Mesendoderm (in vitro differentiated cells): ENCODE data around the gene MYO15A. TPM values are rescaled to one million over a fixed set of nuclear protein-coding genes. Genes with fewer than 3 reads are reported as not detected.

ENCODE experiments used
- DNase-seq: peaks from one replicate; pipeline ENCODE4 v3.0.0; 2013
- H2AK5ac ChIP-seq: 2 replicates; pipeline ENCODE4 v1.6.1; 2013; ENCODE audit warnings: low read length, inconsistent platforms
- H2BK120ac ChIP-seq: 2 replicates; pipeline ENCODE4 v1.6.1; 2013; ENCODE audit warnings: low read depth, mild to moderate bottlenecking, low read length, moderate library complexity, mixed read lengths
- H2BK15ac ChIP-seq: replicated peaks from 2 replicates; pipeline ENCODE4 v1.6.1; 2013; ENCODE audit warnings: low read depth, mild to moderate bottlenecking, moderate library complexity
- H2BK5ac ChIP-seq: 2 replicates; pipeline ENCODE4 v1.6.1; 2013; ENCODE audit warnings: low read length, inconsistent platforms
- H3K18ac ChIP-seq: 2 replicates; pipeline ENCODE4 v1.6.1; 2013; ENCODE audit warnings: mild to moderate bottlenecking, low read length, mixed read lengths
- H3K23ac ChIP-seq: one replicate; pipeline ENCODE4 v1.6.1; 2013; ENCODE audit warnings: low read length
- H3K27ac ChIP-seq: 2 replicates; pipeline ENCODE4 v1.5.1; 2013; ENCODE audit warnings: low read depth, mild to moderate bottlenecking, inconsistent platforms, low read length, moderate library complexity
- H3K27me3 ChIP-seq: 2 replicates; pipeline ENCODE4 v1.6.1; 2013; ENCODE audit warnings: low read length, control low read depth, mild to moderate bottlenecking, inconsistent platforms; ENCODE audit not compliant: insufficient read depth, poor library complexity
- H3K36me3 ChIP-seq: 2 replicates; pipeline ENCODE4 v1.6.1; 2013; ENCODE audit warnings: low read length, inconsistent platforms; ENCODE audit not compliant: control insufficient read depth, insufficient read depth
- H3K4ac ChIP-seq: one replicate; pipeline ENCODE4 v1.6.1; 2013; ENCODE audit warnings: low read depth, mild to moderate bottlenecking, low read length, moderate library complexity
- H3K4me1 ChIP-seq: 2 replicates; pipeline ENCODE4 v1.6.1; 2013; ENCODE audit warnings: low read depth, low read length, inconsistent platforms; ENCODE audit not compliant: control insufficient read depth
- H3K4me2 ChIP-seq: 2 replicates; pipeline ENCODE4 v1.6.1; 2013; ENCODE audit warnings: low read length
- H3K4me3 ChIP-seq: 2 replicates; pipeline ENCODE4 v1.5.1; 2013; ENCODE audit warnings: mild to moderate bottlenecking, low read length
- H3K56ac ChIP-seq: one replicate; pipeline ENCODE4 v1.6.1; 2013; ENCODE audit warnings: low read length
- H3K79me1 ChIP-seq: 2 replicates; pipeline ENCODE4 v1.6.1; 2013; ENCODE audit warnings: low read length, inconsistent platforms
- H3K79me2 ChIP-seq: 2 replicates; pipeline ENCODE4 v1.6.1; 2013; ENCODE audit warnings: mild to moderate bottlenecking, low read length; ENCODE audit not compliant: control insufficient read depth, insufficient read depth
- H3K9ac ChIP-seq: 2 replicates; pipeline ENCODE4 v1.6.1; 2013; ENCODE audit warnings: low read length, inconsistent platforms
- H4K5ac ChIP-seq: one replicate; pipeline ENCODE4 v1.6.1; 2013; ENCODE audit warnings: low read length
- H4K8ac ChIP-seq: one replicate; pipeline ENCODE4 v1.6.1; 2013; ENCODE audit warnings: low read depth, mild to moderate bottlenecking, control low read depth, low read length, moderate library complexity
- WGBS: extraction: QIAGEN DNeasy Blood & Tissue Kit; methylation state at CpG from one replicate; pipeline ENCODE4 v1.1.7; 2013; ENCODE audit warnings: low lambda C conversion rate, missing lambda C conversion rate; ENCODE audit not compliant: insufficient coverage; ENCODE audit errors: extremely low coverage; 5-methylcytosine and 5-hydroxymethylcytosine counted together
- polyA plus RNA-seq, 2 experiments: library from polyadenylated mRNA; stranded (reverse); fragments of 200-250 nt; gene quantifications; one replicate each; pipeline ENCODE4 v1.2.3, GENCODE V29; 2013

The MYO15A gene
- 0.18 TPM for polyA plus RNA-seq (2013, experiment 1 of 2)
- 0.24 TPM for polyA plus RNA-seq (2013, experiment 2 of 2)

GRCh38 chr17:18108401-18109312, at the start of gene MYO15A:
TSS of gene MYO15A (plus strand) at chr17:18108756. CDS start at chr17:18118801, 10,045 bp downstream.
- Histone ChIP-seq H3K23ac (no peak within 1 kb of the TSS), H2BK15ac (no peak within 1 kb of the TSS), H3K36me3 (peaks cover 4% of the 10 kb centered on the region), H2BK120ac (no peak within 1 kb of the TSS), H3K56ac (no peak within 1 kb of the TSS), H4K8ac (no peak within 1 kb of the TSS), H4K5ac (no peak within 1 kb of the TSS), H3K27me3 (no peaks in the 10 kb centered on the region), H3K79me2 (no peaks in the 10 kb centered on the region), H3K27ac (no peak within 1 kb of the TSS), H3K4ac (no peak within 1 kb of the TSS), H3K4me1 (no peaks in the 10 kb centered on the region), H3K4me2 (no peak within 1 kb of the TSS), H2BK5ac (no peak within 1 kb of the TSS), H3K4me3 (no peak within 1 kb of the TSS), H3K9ac (no peak within 1 kb of the TSS), H3K18ac (no peak within 1 kb of the TSS), H3K79me1 (no peaks in the 10 kb centered on the region), H2AK5ac (no peak within 1 kb of the TSS)
- no peak for DNase-seq
- no CpG with 5 or more reads among the region's 17 CpGs for WGBS

GRCh38 chr17:18059283-18059682, 49.3 kb upstream of the MYO15A start:
- no peaks in the 10 kb centered on the region for H3K27me3 ChIP-seq
- no peak overlapping the region for H3K23ac ChIP-seq
- no peak overlapping the region for H3K18ac ChIP-seq
- H4K8ac ChIP-seq: no peak overlapping the region
- H3K4ac ChIP-seq: no peak overlapping the region
- WGBS: no CpG with 5 or more reads among the region's 5 CpGs
- no peaks in the 10 kb centered on the region for H3K79me1 ChIP-seq
- H3K4me3 ChIP-seq: no peak overlapping the region
- no peaks in the 10 kb centered on the region for H3K4me1 ChIP-seq
- H2AK5ac ChIP-seq: no peak overlapping the region
- no peak overlapping the region for H2BK5ac ChIP-seq
- H3K9ac ChIP-seq: no peak overlapping the region
- peaks cover 1% of the 10 kb centered on the region for H3K36me3 ChIP-seq
- H3K56ac ChIP-seq: no peak overlapping the region
- H4K5ac ChIP-seq: no peak overlapping the region
- H3K79me2 ChIP-seq: no peaks in the 10 kb centered on the region
- no peak overlapping the region for H3K4me2 ChIP-seq
- H3K27ac ChIP-seq: no peak overlapping the region
- no peak overlapping the region for H2BK15ac ChIP-seq
- DNase-seq: no peak
- no peak overlapping the region for H2BK120ac ChIP-seq

- H3K79me1 ChIP-seq: no peaks in the 10 kb centered on the region
- no peak overlapping the region for H2BK120ac ChIP-seq
- no peak overlapping the region for H3K9ac ChIP-seq
- no peak overlapping the region for H4K8ac ChIP-seq
- H2BK5ac ChIP-seq: no peak overlapping the region
- no peak overlapping the region for H3K4me2 ChIP-seq
- H3K23ac ChIP-seq: no peak overlapping the region
- no peak overlapping the region for H3K4ac ChIP-seq
- no peaks in the 10 kb centered on the region for H3K4me1 ChIP-seq
- H3K27ac ChIP-seq: no peak overlapping the region
- WGBS: no CpG with 5 or more reads among the region's 2 CpGs
- no peaks in the 10 kb centered on the region for H3K27me3 ChIP-seq
- no peak overlapping the region for H2BK15ac ChIP-seq
- no peak overlapping the region for H3K18ac ChIP-seq
- no peak overlapping the region for H4K5ac ChIP-seq
- no peaks in the 10 kb centered on the region for H3K79me2 ChIP-seq
- H3K36me3 ChIP-seq: peaks cover under 1% of the 10 kb centered on the region
- DNase-seq: no peak
- H2AK5ac ChIP-seq: no peak overlapping the region
- H3K56ac ChIP-seq: no peak overlapping the region
- no peak overlapping the region for H3K4me3 ChIP-seq
These were observed 44.5 kb upstream of the MYO15A start for GRCh38 chr17:18064053-18064452.

GRCh38 chr17:18065546-18065945, 43.0 kb upstream of the MYO15A start:
- no peak for DNase-seq
- H3K36me3 ChIP-seq: no peaks in the 10 kb centered on the region
- H3K27ac ChIP-seq: no peak overlapping the region

GRCh38 chr17:18066866-18067265, 41.7 kb upstream of the MYO15A start:
- Histone ChIP-seq H3K9ac (no peak overlapping the region), H3K27ac (no peak overlapping the region), H3K4me3 (no peak overlapping the region), H3K23ac (no peak overlapping the region), H2BK5ac (no peak overlapping the region), H3K79me2 (no peaks in the 10 kb centered on the region), H4K8ac (no peak overlapping the region), H2BK120ac (no peak overlapping the region), H3K4me1 (no peaks in the 10 kb centered on the region), H2BK15ac (no peak overlapping the region), H3K4me2 (no peak overlapping the region), H3K79me1 (no peaks in the 10 kb centered on the region), H3K18ac (no peak overlapping the region), H3K36me3 (no peaks in the 10 kb centered on the region), H3K4ac (no peak overlapping the region), H3K56ac (no peak overlapping the region), H2AK5ac (no peak overlapping the region), H3K27me3 (no peaks in the 10 kb centered on the region), H4K5ac (no peak overlapping the region)
- no CpG with 5 or more reads among the region's 4 CpGs for WGBS
- DNase-seq: no peak

More at GRCh38 chr17:18065546-18065945, 43.0 kb upstream of the MYO15A start:
- no peak overlapping the region for H2BK5ac ChIP-seq
- H4K5ac ChIP-seq: no peak overlapping the region
- no peaks in the 10 kb centered on the region for H3K79me2 ChIP-seq
- no peak overlapping the region for H2BK120ac ChIP-seq
- no peak overlapping the region for H3K23ac ChIP-seq
- no peak overlapping the region for H3K56ac ChIP-seq
- H2BK15ac ChIP-seq: no peak overlapping the region
- H2AK5ac ChIP-seq: no peak overlapping the region
- no peak overlapping the region for H3K4me3 ChIP-seq
- H3K4me1 ChIP-seq: no peaks in the 10 kb centered on the region
- no peak overlapping the region for H3K9ac ChIP-seq
- H4K8ac ChIP-seq: no peak overlapping the region
- H3K4ac ChIP-seq: no peak overlapping the region
- H3K27me3 ChIP-seq: no peaks in the 10 kb centered on the region
- H3K79me1 ChIP-seq: no peaks in the 10 kb centered on the region
- no CpG with 5 or more reads among the region's 11 CpGs for WGBS
- H3K18ac ChIP-seq: no peak overlapping the region
- no peak overlapping the region for H3K4me2 ChIP-seq
